ENCODE measurements around the gene PTPRN2.

DNA sequence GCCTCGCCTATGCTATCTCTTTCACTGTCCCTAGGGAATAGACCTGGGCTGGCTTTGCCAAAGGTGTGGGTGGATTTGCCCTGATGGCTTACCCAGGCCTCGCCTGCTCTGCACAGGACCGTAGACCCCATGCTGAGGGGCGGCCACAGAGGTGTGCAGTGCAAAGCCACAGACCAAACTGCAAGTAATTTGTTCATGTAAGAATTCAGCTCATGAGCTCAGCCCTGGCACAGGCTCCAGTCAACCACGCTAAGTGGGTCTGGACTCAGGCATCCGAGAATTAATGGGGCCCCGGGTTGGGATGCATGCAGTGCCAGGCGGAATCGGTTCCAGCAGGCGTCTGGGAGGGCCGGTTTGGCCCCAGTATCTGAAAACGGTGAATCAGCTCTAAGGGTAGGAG is 805.6 kb downstream of the PTPRN2 start:
- TF ChIP-seq, protein P1, sequence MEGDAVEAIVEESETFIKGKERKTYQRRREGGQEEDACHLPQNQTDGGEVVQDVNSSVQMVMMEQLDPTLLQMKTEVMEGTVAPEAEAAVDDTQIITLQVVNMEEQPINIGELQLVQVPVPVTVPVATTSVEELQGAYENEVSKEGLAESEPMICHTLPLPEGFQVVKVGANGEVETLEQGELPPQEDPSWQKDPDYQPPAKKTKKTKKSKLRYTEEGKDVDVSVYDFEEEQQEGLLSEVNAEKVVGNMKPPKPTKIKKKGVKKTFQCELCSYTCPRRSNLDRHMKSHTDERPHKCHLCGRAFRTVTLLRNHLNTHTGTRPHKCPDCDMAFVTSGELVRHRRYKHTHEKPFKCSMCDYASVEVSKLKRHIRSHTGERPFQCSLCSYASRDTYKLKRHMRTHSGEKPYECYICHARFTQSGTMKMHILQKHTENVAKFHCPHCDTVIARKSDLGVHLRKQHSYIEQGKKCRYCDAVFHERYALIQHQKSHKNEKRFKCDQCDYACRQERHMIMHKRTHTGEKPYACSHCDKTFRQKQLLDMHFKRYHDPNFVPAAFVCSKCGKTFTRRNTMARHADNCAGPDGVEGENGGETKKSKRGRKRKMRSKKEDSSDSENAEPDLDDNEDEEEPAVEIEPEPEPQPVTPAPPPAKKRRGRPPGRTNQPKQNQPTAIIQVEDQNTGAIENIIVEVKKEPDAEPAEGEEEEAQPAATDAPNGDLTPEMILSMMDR (IDR thresholded peaks at IDR 0.05): no peak
- TF ChIP-seq ZFX (IDR thresholded peaks at IDR 0.05; ENCODE audit: borderline replicate concordance): no peak
